Kidney epithelial cell (primary cell): ENCODE measurements around the gene IDS. TPM values are rescaled to one million over a fixed set of nuclear protein-coding genes. Genes with fewer than 3 reads are reported as not detected.

Experiments used
- DNase-seq: peaks from one replicate; pipeline ENCODE4 v3.0.0-alpha.2; 2010; ENCODE audit warnings: low read depth
- H3K27me3 ChIP-seq: 2 replicates; pipeline ENCODE4 v1.6.0; 2011; ENCODE audit warnings: low read length; ENCODE audit not compliant: control insufficient read depth, insufficient read depth
- H3K36me3 ChIP-seq: 2 replicates; pipeline ENCODE4 v1.5.1; 2011; ENCODE audit warnings: low read length; ENCODE audit not compliant: control insufficient read depth, insufficient read depth
- H3K4me3 ChIP-seq: 2 replicates; pipeline ENCODE4 v1.5.1; 2011; ENCODE audit warnings: low read depth, mild to moderate bottlenecking, control low read depth, low read length
- total RNA-seq: library from RNA; depleted of rRNA; stranded (reverse); fragments of >200 nt; gene quantifications from 2 replicates; pipeline ENCODE4 v1.2.3, GENCODE V29; 2015
- TF ChIP-seq, protein P1 (sequence below): IDR thresholded peaks from 2 replicates; pipeline ENCODE4 v1.5.1; 2011; ENCODE audit warnings: mild to moderate bottlenecking, moderate library complexity, low read length, control low read depth, inconsistent platforms; ENCODE audit not compliant: insufficient read depth, poor library complexity, severe bottlenecking

IDS gene
- total RNA-seq, 1 donor from 2014 or later: 50.1 TPM

DNA sequence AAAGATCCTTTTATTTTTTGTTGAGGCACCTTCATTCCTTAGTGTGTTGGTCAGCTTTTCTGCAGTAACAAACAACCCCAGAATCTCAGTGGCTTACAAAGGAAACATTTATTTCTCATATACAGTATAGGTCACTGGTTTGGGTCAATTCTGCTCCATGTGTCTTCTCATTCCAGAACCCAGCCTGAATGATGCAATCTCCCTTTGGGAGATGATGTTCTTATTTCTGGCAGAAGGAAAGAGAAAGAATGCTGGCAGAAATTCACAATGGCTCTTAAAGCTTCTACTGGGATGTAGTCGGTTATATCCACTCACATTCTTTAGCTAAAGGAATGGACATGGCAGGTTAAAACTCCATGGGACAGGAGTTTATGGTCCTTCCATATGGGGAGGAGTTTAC lies 42.3 kb downstream of the IDS start:
- Histone ChIP-seq H3K36me3 (no peaks in the 10 kb centered on the region), H3K27me3 (no peaks in the 10 kb centered on the region), H3K4me3 (no peak overlapping the region)
- no peak for DNase-seq
- TF ChIP-seq, protein P1, sequence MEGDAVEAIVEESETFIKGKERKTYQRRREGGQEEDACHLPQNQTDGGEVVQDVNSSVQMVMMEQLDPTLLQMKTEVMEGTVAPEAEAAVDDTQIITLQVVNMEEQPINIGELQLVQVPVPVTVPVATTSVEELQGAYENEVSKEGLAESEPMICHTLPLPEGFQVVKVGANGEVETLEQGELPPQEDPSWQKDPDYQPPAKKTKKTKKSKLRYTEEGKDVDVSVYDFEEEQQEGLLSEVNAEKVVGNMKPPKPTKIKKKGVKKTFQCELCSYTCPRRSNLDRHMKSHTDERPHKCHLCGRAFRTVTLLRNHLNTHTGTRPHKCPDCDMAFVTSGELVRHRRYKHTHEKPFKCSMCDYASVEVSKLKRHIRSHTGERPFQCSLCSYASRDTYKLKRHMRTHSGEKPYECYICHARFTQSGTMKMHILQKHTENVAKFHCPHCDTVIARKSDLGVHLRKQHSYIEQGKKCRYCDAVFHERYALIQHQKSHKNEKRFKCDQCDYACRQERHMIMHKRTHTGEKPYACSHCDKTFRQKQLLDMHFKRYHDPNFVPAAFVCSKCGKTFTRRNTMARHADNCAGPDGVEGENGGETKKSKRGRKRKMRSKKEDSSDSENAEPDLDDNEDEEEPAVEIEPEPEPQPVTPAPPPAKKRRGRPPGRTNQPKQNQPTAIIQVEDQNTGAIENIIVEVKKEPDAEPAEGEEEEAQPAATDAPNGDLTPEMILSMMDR: no peak

DNA sequence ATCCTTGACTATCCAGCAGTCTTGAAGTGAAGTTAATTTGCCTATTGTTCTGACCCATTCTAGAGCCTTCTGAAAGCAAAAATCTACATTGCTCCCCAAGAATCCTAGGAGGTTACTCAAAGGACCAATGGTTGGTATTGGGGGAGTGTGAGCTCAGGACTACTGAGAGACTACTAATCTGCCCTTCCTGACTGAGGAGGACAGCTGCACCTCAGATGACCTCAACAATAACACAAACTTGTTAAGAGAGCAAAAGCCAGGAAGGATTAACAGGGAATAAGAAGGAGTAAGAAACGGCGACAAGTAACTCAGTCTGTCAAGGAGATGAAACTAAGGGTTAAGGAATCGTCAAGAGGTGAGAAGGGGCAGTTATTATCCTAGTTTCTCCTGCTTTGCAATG lies 43.4 kb downstream of the IDS start:
- DNase-seq: no peak
- no peaks in the 10 kb centered on the region for H3K27me3 ChIP-seq
- no peaks in the 10 kb centered on the region for H3K36me3 ChIP-seq
- H3K4me3 ChIP-seq: no peak overlapping the region
- TF ChIP-seq, protein P1: no peak

DNA sequence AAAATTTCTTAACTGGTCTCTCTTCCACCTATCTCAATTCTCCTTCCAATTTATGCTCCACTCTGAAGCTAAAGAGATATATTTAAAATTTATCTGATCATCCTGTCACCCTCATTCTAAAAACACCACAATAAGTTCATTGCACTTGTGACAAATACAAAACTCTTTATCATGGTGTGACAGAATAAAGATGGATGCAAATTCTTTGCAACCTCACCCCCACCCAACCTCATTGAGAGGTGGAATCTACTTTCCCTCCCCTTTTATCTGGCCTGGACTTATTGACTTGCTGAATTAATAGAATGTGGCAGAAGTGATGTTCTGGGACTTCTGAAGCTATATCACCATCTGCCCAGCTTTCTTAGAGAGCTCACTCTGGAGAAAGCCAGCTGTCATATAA lies 46.5 kb downstream of the IDS start:
- Histone ChIP-seq H3K4me3 (no peak overlapping the region), H3K36me3 (no peaks in the 10 kb centered on the region), H3K27me3 (no peaks in the 10 kb centered on the region)
- DNase-seq: no peak
- TF ChIP-seq, protein P1: no peak

DNA sequence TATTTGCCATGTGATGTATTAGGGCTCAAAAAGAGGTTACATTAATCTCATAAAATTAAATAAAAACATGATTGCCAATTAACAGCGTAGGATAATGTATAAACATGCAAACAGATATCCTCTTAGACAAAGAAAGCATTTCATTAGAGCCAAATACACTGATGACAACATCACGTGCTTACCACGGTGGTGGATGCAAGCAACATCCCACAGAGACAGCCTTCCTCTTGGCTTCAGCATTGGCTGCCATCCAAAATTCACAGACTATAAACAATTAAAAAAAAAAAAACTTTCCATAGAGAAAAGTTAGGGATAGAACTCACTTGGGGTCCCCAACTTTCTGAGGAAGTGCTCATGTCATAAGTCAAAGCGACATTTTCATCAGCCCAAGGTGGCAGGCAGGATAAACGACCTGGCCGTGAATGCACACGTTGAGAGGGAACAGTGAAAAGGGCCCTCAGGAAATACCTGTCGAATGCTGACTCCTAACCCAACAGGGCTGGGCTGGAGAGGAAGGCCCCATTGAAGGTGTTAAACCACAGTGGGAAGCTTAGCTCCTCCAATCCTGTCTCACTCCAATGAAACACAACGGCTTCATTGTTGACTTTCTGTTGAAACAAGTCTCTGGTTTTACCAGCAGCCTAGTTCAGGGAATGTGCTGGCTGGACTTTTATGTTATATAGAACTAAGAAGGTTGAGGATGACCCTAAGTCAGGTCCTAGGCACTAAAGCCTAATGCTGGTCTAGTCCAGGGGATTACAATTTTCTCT lies 48.4 kb downstream of the IDS start:
- TF ChIP-seq, protein P1: no peak
- Histone ChIP-seq H3K4me3 (no peak overlapping the region), H3K36me3 (no peaks in the 10 kb centered on the region), H3K27me3 (no peaks in the 10 kb centered on the region)
- DNase-seq: no peak

DNA sequence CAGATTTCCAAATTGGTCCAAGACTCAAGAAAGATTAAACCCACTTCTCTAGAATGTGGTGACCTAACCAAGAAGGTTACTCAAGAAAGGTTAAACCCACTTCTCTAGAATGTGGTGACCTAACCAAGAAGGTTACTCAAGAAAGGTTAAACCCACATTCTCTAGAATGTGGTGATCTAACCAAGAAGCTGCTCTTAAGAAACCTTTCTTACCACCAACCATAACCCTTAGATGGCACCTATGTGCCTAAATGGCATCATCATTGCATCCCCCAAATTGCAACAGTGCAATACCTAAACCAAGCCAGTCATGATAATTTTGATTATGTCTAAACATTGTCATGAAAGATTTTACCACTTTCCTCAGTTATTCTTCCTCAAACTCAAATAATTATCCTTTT lies 49.2 kb downstream of the IDS start:
- TF ChIP-seq, protein P1: no peak
- H3K27me3 ChIP-seq: no peaks in the 10 kb centered on the region
- no peak for DNase-seq
- H3K36me3 ChIP-seq: no peaks in the 10 kb centered on the region
- no peak overlapping the region for H3K4me3 ChIP-seq
